ELF-1 (cell line): ENCODE measurements around the gene ZER1.

Source experiments
- DNase-seq: peaks from one replicate; pipeline ENCODE4 v3.0.0-alpha.2; 2016; ENCODE audit warnings: low read depth, low spot score

Gene ZER1

DNA sequence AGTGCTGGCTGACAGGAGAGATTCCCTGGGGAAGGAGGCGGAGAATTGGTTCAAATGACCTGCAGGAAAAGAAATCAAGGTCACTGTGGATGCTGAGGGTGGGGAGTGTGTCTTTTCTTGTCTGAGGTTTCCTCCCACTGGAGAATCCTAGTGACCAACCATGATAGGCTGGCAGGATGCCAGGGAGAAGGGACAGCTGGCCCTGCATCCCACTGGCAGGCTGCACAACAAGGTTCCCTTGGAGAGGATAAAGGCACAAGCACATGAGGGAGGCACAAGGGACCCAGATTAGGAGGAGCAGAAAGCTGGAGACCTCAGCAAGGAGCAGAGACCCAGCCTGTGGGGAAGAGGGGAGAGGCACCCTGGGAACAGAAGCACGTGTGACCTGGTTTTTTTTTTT lies 36.4 kb downstream of the ZER1 start:
- no peak for DNase-seq

DNA sequence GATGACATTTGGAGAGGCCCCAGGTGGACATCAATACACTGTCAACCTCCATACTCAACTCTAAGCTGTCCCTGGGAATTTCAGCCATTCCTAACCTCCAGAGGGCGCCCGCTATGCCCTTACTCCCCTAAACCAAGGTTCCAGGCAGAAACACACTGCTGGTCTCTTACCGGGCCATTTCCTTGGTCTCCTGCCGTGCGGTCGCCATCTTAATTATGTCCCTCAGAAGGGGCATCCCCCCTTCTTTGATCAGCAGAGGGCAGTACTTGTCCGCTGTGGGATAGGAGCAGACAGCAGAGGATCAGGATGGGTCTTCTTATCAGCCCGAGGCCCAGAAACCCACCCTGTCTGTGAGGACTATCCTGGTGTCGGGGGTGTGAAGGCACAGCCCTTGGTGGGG lies 38.5 kb downstream of the ZER1 start:
- DNase-seq: peak; percentile 97

DNA sequence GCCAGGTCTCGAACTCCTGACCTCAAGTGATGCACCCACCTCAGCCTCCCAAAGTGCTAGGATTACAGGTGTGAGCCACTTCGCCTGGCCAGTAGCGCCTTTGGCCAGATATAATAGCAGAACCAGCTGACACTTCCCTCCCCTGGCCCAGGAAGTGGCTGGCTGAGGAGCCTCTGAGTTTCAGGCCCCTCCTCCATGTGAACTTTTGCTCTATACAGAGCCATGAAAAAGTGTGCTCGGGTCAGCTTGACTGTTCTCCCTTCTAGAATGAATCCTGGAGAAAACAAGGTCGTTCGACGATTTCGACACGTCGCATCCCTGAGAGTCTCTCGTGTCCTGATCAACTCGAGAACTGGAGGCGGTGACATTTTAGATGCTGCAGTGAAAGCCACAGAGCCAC lies 39.2 kb downstream of the ZER1 start:
- no peak for DNase-seq

DNA sequence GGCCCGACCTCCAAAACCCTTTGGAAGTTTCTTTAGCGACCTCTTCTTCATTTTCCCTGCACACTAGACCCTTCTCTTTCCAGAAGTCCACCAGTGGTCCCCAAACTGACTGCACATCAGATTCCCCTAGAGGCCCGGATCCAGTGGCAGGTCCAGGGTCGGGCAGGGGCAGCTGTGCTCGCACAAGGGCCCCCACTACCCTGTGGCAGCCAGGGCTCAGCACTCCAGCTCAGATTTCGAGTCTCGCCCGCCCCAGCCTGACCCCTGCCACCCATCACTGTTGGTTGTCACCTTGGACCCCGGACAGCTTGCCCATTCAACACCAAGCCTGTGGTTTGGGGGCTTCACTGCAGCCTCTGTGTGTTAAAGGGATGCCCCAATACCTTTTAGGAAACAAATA lies 40.0 kb downstream of the ZER1 start:
- DNase-seq: no peak

DNA sequence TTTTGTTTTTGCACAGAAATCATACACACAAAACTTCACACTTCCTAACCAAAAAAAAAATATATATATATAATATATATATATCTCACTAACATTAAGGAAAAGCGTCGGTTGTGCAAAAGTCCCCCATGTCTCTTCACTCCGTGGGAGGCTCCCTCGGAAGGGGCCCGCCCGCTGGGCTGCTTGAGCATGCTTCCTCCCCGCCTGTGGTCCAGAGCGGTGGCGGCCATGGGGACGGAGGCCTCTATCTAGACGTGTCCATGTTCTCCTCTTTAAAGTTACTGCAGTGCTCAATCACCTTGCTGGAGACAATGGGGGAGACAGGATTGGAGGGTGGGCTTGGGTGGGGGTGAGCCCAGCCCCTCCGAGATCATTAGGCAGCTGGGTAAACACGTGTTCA lies 40.6 kb downstream of the ZER1 start:
- no peak for DNase-seq

DNA sequence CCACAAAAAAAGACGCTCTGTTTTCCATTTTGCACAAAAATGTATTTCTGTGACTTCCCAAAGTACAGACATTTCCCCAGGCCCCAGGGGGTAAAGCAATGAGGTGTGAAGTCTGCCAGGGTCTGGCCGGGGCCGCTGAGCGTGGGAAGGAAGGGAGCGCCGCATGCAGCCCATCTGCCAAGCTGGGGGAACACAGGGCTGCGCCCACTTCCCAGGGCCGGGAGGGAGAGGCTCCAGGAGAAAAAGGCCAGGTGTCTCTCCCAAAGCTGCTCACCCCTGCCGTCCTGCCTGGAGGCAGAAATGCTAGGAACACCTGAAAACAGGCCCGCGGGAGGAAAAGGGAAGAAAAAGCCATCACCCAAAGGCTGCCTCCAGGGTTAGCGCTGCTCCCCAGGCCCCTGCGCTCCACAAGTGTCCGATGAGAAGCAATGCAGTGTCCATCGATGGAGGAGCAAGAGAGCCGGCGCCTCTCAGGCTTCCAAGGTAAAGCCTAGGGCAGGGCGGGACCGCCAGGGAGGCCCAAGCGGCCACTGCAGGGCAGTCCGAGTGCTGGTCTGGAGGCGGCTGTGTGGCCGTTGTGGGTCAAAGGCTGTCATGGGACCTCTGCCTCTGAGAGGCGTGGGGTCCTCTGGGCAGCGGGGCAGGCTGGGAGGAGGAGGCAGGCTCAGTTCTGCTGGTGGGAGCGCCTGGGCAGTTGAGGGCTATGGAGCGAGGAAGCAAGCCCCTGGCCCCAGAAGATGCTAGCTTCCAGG lies 41.8 kb downstream of the ZER1 start:
- DNase-seq: no peak

DNA sequence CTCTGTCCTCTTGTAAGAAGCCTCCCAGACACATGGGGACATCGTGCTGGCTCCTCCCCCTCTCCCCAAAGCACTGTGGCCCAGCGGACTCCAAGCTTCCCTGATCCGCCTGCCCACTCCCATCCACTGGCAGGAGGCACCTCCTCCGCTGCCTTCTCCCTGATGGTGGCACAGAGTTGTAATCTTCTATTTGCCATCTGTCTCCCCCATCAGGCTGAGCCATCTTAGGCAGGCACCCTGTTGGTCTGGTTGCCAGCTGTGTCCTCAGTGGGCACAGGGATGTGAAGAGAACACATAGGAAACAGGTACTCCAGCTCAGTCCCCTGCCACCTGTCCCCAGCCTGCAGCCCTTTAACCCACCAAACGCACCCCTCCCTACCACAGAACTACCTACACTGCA lies 42.4 kb downstream of the ZER1 start:
- DNase-seq: no peak

DNA sequence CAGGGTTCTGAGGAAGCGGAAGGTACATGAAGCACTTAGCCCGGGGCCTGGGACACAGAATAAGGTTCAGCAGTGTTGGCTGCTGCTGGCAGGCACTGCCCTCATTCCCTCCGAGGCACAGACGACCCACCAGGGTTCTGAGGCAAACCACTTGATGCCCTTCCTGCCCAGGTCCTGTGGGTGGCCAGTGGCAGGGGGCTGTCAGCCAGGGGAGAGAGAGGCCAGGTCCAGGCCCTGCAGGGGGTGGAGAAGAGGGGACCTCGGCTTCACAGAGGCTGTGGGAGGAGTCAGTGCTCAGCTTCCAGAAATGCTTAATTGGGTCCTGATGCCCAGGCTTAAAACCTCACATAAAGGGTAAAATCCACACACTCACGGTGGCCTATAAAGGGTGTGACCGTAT lies 43.4 kb downstream of the ZER1 start:
- DNase-seq: no peak

DNA sequence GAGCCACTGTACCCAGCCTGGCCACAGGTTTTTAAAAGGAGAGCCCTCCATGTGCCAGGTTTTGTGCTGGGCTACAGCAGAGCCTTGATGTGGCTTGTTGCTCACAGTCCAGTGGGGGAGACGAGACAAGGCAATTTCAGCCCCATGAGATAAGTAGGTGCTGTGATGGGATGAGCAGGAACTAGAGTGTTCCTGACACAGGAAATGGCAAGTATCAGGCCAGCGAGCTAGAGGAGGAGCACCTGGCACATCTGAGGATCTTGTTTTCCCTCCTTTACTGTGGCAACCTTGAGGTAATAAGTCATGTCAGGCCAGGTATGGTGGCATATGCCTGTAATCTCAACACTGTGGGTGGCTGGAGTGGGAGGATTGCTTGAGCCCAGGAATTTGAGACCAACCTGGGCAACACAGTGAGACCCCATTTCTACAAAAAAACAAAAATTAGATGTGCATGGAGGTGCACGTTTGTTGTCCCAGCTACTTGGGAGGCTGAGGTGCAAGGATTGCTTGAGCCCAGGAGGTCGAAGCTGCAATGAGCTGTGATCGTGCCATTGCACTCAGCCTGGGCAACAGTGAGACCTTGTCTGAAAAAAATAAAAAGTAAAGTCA lies 44.0 kb downstream of the ZER1 start:
- no peak for DNase-seq

DNA sequence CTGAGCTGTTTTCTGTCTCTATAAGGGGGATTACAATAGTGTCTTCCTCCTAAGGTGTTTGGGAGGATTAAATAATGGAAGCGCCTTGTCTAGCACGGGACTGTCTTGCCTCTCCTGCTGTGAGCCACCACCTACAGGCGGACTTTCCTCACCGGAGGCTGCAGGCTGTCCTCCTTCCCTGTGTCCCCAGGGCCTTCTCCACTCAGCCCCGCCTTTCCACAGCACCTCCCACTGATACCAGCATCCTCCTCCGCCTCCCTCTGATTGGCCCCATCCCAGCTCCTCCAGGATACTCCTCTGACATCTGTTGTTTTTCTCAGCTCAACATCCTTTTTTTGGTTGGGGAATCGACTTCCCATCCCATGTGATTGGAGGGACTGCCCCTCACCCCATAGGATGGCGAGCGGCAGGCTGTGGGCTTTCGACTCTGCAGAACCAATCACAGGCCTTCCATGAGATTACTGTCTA lies 46.9 kb downstream of the ZER1 start:
- DNase-seq: peak; percentile 98

DNA sequence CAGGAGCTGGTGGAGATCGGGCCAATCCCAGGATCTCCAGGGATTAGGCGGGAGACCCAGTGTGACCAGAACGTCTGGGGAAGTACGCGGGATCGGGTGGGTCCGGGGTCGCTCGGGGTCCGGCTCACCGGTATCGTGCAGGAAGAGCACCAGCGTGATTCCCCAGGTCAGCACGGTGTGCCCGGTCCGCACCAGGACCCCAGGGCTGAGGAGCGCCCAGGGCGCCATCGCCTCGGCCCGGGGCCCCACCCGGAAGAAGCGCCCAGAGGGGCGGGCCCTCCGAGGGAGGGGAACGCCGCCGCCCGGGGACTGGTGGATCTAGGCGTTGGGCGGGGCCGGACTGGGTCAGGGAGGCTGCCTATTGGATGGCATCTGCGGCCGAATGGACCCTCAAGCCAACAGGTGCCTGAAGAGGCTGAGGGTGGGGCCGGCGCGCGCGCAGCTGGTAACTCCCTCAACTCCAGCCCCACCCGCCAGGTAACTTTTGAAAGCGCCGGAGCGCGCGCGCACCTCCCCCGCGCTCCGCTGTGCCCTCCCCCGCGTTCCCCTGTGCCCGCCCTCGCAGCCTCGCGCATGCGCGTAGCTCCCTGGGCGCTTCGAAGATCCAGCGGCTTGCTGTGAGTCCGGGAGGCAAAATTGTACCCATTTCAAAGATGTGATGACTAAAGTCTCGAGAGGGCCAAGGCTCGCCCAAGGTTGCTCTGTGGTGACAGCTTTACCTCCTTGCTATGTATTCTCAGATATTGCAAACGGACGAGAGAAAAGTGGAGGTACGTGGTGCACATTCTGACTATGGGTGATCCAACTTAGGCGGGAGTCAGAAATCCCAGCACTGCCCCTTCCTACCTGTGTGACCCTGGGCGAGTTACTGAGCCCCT lies 47.6 kb downstream of the ZER1 start, which contains the start of gene ZDHHC12:
TSS of gene ZDHHC12 (minus strand) at position 262 of the 878 bp plus-strand sequence. CDS start at position 228, 34 bp downstream.
- peak; percentile 99 for DNase-seq

DNA sequence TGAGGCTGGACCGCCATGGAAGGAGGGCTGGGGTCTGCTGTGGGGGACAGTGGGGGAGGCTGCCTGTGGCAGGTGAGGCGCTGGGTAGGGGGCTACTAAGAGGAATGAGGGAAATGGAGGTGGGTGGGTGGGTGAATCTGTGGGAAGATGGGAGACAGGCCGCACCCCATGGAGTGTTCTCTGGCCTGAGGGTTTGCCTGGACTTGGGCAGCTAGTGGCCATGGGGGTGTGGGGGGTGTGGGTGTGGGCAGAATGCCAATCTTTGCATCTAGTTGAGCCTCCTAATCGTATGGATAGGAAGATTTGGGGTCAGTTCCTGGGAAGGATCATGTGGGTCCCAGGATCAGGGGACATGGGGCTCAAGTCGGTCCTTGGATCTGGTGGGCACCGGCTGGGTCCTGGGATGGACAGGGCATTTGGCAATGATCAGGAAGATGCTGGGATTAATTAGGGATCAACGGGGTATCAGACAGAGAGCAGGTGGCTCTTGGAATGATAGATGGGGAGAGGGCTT lies 48.3 kb downstream of the ZER1 start:
- no peak for DNase-seq

DNA sequence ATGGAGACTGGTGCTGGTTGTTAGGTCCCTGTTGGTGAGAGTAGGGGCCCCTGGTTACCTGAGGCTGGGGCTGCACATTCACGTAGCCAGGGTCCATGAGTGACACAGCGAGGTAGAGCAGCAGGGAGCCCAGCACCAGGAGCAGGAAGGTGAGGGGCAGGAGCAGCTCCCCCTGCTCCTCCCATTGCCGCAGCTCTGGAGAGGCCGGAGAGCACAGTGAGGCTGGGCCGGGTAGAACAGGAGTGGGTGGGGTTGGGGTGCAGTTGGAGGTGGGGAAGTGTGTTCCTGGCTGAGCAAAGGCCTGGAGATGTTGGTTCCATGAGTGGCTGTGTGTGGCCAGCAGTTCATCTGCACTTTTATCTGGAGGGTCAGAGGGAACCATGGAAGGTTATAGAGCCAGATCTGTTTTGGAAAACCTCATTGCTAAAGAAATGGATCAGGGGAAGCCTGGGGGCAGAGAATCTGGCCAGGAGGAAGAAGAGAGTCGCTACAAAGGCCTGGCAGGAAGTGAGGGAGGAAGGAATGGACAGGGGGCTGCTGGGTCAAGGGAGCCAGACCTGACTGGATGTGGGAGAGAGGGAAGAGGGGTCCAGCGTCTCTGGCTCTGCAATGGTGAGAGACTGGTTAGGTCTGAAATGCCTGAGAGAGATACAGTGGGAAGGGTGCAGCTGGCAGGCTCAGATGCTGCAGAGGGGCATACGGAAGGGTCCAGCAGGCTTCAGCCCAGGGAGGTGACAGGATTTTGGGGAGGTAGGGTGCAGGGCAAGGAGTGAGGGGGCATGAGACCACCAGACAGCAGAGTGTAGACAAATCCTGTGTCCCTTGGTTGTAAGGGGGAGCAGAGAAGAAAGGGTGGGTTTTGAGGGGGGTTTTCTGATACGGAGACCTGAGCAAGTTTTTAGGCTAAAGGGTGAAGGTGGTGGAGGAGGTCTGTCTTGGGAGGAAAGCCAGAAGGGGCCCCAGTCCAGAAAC lies 49.1 kb downstream of the ZER1 start:
- no peak for DNase-seq

DNA sequence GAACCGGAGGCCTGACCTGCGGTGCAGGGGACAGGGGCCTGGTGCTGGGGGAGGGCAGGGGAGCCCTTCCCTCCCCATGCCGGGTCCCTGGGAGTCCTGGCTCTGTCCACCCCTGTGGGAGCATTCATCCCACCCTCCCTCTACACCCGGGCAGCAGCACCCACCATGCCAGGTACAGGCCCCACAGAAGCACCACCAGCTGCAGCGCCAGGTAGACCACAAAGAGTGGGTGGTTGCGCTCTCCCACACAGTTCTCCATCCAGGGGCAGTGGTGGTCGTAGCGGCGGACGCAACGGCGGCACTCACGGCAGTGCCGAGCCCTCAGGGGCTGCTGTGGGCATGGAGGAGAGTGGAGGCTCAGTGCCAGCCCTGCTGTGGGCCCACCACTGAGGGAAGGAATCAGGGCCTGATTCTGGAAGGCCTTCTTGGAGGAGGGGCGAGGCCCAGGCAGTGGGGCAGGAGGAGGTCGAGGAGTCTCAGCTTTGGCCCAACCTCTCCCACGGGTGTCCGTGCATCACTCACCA lies 50.2 kb downstream of the ZER1 start:
- no peak for DNase-seq

DNA sequence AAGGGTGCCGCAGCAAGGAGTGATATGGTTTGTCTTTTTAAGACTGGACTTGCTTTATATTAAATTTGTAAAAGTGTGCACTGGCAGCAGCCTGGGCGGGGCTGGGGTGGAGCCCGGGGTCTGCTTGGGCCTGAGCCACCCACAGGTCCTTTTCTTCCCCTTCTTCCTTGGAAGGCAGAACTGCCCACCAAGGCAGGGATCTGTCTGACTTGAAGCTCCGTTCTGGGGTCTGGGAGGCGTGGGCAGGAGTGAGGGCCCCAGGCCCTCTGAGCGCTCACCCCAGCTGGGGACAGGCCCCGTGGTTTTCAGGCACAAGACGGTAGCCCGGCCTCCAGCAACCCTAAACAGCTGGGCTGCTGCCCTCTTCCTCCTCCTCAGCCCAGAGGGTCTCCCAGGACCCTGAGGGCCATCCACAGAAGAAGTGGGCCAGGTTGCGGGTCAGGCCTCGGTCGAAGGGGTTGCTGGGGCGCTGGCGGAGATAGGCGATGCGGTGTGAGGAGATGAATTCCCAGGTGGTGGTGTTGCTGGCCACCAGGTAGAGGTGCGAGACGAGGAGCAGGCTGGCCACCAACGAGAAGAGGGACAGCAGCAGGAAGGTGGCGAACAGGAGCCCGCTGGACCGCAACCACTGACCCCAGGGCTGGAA lies 50.8 kb downstream of the ZER1 start:
- no peak for DNase-seq

DNA sequence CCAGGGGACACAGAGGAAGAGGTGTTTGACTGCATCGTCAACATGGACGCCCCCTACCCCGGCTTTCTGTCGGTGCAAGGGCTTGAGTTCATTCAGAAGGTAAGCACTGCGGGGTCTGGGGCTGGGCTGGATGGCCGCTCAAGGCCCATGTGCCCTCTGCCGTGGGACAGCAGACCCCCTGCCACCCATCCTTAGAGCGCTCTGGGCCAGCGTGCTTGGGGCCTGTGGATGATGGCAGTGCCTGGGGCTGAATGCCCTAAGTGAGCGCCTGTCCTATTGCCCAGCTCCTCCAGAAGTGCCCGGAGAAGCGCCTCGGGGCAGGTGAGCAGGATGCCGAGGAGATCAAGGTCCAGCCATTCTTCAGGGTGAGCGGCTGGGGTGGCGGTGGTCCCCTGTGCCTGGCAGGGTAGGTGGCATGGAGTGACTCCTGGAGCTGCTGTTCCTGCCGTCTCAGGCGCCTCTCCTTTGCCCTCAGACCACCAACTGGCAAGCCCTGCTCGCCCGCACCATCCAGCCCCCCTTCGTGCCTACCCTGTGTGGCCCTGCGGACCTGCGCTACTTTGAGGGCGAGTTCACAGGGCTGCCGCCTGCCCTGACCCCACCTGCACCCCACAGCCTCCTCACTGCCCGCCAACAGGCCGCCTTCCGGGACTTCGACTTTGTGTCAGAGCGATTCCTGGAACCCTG lies 51.7 kb downstream of the ZER1 start:
- no peak for DNase-seq

DNA sequence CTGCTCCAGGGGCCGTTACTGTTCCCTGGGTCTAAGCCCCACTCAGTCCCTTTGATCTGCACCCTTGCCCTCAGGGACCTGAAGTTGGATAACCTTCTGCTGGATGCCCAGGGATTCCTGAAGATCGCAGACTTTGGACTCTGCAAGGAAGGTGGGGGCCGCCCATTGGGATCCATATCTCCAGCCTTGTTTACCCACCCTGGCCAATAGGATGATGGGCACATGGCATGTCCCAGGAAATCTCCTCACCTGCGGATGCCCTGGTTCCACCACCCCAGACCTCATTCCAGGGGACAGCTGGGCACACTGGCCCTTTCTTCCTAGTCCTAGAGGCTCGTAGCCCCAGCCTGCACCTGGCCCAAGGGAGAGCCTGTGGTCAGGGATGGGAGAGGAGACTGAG lies 53.3 kb downstream of the ZER1 start:
- no peak for DNase-seq

DNA sequence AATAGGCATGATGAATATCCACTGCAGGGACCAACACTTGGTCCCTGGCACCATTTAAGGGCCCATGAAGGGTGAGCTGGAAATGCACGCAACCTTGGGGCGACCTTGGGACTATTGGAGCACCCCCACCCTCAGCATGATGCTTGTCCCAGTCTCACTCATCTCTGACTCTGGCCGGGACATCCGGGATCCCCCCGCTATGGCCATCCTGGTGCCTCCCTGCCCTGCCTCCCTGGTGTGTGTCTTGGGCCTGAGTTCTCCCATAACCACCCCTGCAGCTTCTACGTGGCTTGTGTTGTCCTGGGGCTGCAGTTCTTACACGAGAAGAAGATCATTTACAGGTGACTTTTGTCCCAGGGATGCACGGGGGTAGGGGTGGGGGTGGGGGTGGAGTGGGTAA lies 53.7 kb downstream of the ZER1 start:
- no peak for DNase-seq

DNA sequence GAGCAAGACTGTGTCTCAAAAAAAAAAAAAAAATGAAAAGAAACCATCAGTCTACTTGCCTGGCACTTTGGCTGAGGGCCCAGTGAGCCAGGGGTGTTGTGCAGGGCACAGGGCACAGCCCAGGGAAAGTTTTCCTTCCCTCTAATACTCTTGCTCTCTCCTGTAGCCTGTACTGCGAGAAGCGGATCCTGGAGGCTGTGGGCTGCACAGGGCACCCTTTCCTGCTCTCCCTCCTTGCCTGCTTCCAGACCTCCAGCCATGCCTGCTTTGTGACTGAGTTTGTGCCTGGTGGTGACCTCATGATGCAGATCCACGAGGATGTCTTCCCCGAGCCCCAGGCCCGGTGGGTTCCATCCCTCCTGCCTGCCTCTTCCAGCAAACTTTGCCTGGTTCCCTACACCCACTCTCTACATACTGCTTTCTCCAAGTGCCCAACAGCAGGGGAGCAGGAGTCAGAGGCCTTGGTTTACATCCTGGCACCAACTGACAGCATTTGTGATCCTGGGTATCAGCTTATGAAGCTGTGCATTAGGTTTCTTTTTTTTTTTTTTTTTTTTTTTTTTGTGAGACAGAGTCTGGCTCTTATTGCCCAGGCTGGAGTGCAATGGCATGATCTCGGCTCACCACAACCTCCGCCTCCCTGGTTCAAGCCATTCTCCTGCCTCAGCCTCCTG lies 55.0 kb downstream of the ZER1 start:
- no peak for DNase-seq
